Lower leg skin (tissue), 3 donors: Measurements from ENCODE around the gene MEIOB.

ENCODE experiments used
- CTCF ChIP-seq, 3 donors: fragments of 450-650 bp; IDR thresholded peaks; one replicate each; pipeline ENCODE4 v1.5.1; 2016; ENCODE audit warnings: antibody characterized with exemption in 3 of 3, mild to moderate bottlenecking in 3 of 3, moderate library complexity in 2 of 3
- POLR2A ChIP-seq, 2 donors: fragments of 450-650 bp; IDR thresholded peaks; one replicate each; pipeline ENCODE4 v1.6.1; 2016 to 2017; ENCODE audit warnings: antibody characterized with exemption in 2 of 2, mild to moderate bottlenecking in 1 of 2, moderate library complexity in 1 of 2

- TF ChIP-seq POLR2A (IDR thresholded peaks at IDR 0.05) (no peak), CTCF (IDR thresholded peaks at IDR 0.05) (no peak)
Observed at GRCh38 chr16:1825864-1826690, 45.9 kb downstream of the MEIOB start.
